ENCODE measurements around the gene COX6B2. TPM values are rescaled to one million over a fixed set of nuclear protein-coding genes. Genes with fewer than 3 reads are reported as not detected.

The COX6B2 gene
- polyA plus RNA-seq, 1 of the 3 experiments (the other 2 are of a cell fraction), result 0.74 TPM

DNA sequence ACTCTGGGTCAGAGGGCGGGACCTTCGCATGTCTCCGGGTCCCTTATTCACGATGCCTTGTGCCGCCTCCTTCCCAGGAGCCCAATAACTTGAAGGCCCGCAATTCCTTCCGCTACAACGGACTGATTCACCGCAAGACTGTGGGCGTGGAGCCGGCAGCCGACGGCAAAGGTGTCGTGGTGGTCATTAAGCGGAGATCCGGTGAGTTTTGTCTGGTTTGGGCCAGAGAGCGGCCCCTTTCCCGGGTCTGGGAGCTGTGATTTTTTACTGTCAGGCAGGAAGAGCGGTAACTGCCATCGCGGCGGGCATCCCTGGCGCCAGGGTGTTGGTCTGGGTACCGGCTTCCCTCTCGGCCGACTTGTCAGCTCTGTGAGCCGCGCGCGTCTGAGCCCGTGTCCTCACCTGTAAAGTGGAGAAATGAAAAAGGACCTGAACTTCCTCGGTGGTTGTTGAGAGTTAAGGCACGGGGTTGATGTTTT is 32.0 kb upstream of the COX6B2 start:
- CTCF ChIA-PET, result interaction anchor here (0.7 to 5.3 kb wide), 4 partner anchors 32 to 245 kb away, joined by 3 to 22 read pairs (median 14); no protein-coding TSS in a partner anchor
- peaks cover 40 to 43% of the 10 kb centered on the region in 2 experiments for H3K36me3 ChIP-seq (replicated peaks in 1 of 2; ENCODE audit: control insufficient read depth in 1 of 2, insufficient read depth in 2 of 2, low read length in 1 of 2)
- 0% methylated on average over 15 of the region's 33 CpGs for WGBS (ENCODE audit: low lambda C conversion rate)

GRCh38 chr19:55385724-55386492 is 31.4 kb upstream of the COX6B2 start, which contains the start of gene RPL28:
Gene RPL28 (plus strand): TSS chr19:55385932. CDS start chr19:55386358, 426 bp downstream.
- H3F3A ChIP-seq (replicated peaks; ENCODE audit: insufficient read depth), result peaks cover 29% of the 10 kb centered on the region
- H3K27ac ChIP-seq (ENCODE audit: low read depth in 2 of 2, low read length in 1 of 2), result peak within 1 kb of the TSS; percentile 98
- no peaks in the 10 kb centered on the region for H3K27me3 ChIP-seq (ENCODE audit: insufficient read depth)
- H3K79me2 ChIP-seq (ENCODE audit: insufficient read depth), result peaks cover 48% of the 10 kb centered on the region
- no peaks in the 10 kb centered on the region for H3K9me3 ChIP-seq
- H3K9ac ChIP-seq, result peak within 1 kb of the TSS; percentile 97
- DNase-seq, result peak; percentile 94
- peaks cover 39% of the 10 kb centered on the region in 2 experiments for H3K36me3 ChIP-seq (replicated peaks in 1 of 2; ENCODE audit: control insufficient read depth in 1 of 2, insufficient read depth in 2 of 2, low read length in 1 of 2)
- peak within 1 kb of the TSS; percentile 94 for H2AFZ ChIP-seq (ENCODE audit: low read depth)
- peaks cover 25 to 51% of the 10 kb centered on the region in 2 experiments; a peak in 3 of 4 replicates for H3K4me1 ChIP-seq (ENCODE audit: control insufficient read depth in 1 of 2, insufficient read depth in 2 of 2, low read depth in 1 of 2, low read length in 1 of 2)
- no peaks in the 10 kb centered on the region for H3K9me2 ChIP-seq
- H3K4me3 ChIP-seq (ENCODE audit: low read depth in 2 of 2, low read length in 1 of 2), result peak within 1 kb of the TSS; percentile 86 to 97
- H4K20me1 ChIP-seq (ENCODE audit: insufficient read depth), result peaks cover 50% of the 10 kb centered on the region
- peak within 1 kb of the TSS; percentile 100 for H3K4me2 ChIP-seq
- TF ChIP-seq MAX (IDR thresholded peaks at IDR 0.05; ENCODE audit: low read depth) (peak; percentile 64), REST (IDR thresholded peaks at IDR 0.05; ENCODE audit: low read depth, low read length) (peak; percentile 81; the same call in 1 of the 2 replicates), RAD21 (IDR thresholded peaks at IDR 0.05; ENCODE audit: low read length) (no peak), MXI1 (IDR thresholded peaks at IDR 0.05; ENCODE audit: low read depth, low read length) (peak; percentile 21; the same call in 1 of the 2 replicates), GABPA (IDR thresholded peaks at IDR 0.05; ENCODE audit: low read depth) (peak; percentile 90), YY1 (IDR thresholded peaks at IDR 0.05; ENCODE audit: low read depth) (peak; percentile 53), SIN3A (IDR thresholded peaks at IDR 0.05; ENCODE audit: borderline replicate concordance, low read depth, low read length) (peak; percentile 97), IRF3 (IDR thresholded peaks at IDR 0.05; ENCODE audit: low read depth, low read length) (no peak; the same call in 1 of the 2 replicates), POLR2AphosphoS5 (IDR thresholded peaks at IDR 0.05; ENCODE audit: low read depth, low read length) (peak; percentile 100), TAF1 (IDR thresholded peaks at IDR 0.05; ENCODE audit: borderline replicate concordance, low read depth, low read length) (peak; percentile 100), ELF1 (IDR thresholded peaks at IDR 0.05) (peak; percentile 63), EZH2phosphoT487 (IDR thresholded peaks at IDR 0.05; ENCODE audit: borderline replicate concordance, low read depth) (no peak)
- TF ChIP-seq, protein P1, sequence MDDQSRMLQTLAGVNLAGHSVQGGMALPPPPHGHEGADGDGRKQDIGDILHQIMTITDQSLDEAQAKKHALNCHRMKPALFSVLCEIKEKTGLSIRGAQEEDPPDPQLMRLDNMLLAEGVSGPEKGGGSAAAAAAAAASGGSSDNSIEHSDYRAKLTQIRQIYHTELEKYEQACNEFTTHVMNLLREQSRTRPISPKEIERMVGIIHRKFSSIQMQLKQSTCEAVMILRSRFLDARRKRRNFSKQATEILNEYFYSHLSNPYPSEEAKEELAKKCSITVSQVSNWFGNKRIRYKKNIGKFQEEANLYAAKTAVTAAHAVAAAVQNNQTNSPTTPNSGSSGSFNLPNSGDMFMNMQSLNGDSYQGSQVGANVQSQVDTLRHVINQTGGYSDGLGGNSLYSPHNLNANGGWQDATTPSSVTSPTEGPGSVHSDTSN (IDR thresholded peaks at IDR 0.05), result no peak
- ChIA-PET POLR2A (no interaction called here), CTCF (interaction anchor here (0.7 to 5.3 kb wide), 3 partner anchors 84 to 244 kb away, joined by 3 to 22 read pairs (median 19); no protein-coding TSS in a partner anchor)
- WGBS (ENCODE audit: low lambda C conversion rate), result under 1% methylated on average over 45 of the region's 68 CpGs

More for the DNA sequence above, 32.0 kb upstream of the COX6B2 start:
- Histone ChIP-seq H3K9me3 (no peaks in the 10 kb centered on the region), H3K4me1 (ENCODE audit: control insufficient read depth in 1 of 2, insufficient read depth in 2 of 2, low read depth in 1 of 2, low read length in 1 of 2) (peaks cover 25 to 56% of the 10 kb centered on the region in 2 experiments; a peak in 3 of 4 replicates), H3K9me2 (no peaks in the 10 kb centered on the region), H2AFZ (ENCODE audit: low read depth) (no peak overlapping the region), H3K79me2 (ENCODE audit: insufficient read depth) (peaks cover 48% of the 10 kb centered on the region), H3K4me2 (peak overlapping the region; percentile 100), H3K9ac (peak overlapping the region; percentile 97), H3K27ac (ENCODE audit: low read depth in 2 of 2, low read length in 1 of 2) (peak overlapping the region; percentile 81 to 98; a peak in 2 of 4 replicates), H4K20me1 (ENCODE audit: insufficient read depth) (peaks cover 56% of the 10 kb centered on the region), H3F3A (replicated peaks; ENCODE audit: insufficient read depth) (peaks cover 35% of the 10 kb centered on the region), H3K4me3 (ENCODE audit: low read depth in 2 of 2, low read length in 1 of 2) (peak overlapping the region; percentile 86 to 97), H3K27me3 (ENCODE audit: insufficient read depth) (no peaks in the 10 kb centered on the region)
- POLR2A ChIA-PET, result interaction anchor here (1.0 kb wide), 1 partner anchor 13 kb away, joined by 3 read pairs; no protein-coding TSS in a partner anchor
- DNase-seq, result no peak
- TF ChIP-seq CHD2 (IDR thresholded peaks at IDR 0.05; ENCODE audit: low read length, partially characterized antibody) (no peak), TAF1 (IDR thresholded peaks at IDR 0.05; ENCODE audit: borderline replicate concordance, low read depth, low read length) (no peak), MAX (IDR thresholded peaks at IDR 0.05; ENCODE audit: low read depth) (peak; percentile 23; the same call in 1 of the 2 replicates), MXI1 (IDR thresholded peaks at IDR 0.05; ENCODE audit: low read depth, low read length) (peak; percentile 39)
- TF ChIP-seq, protein P1 (IDR thresholded peaks at IDR 0.05), result 0 out of 2 replicates have a peak, but pooled peaks have one; percentile 4
